ENCODE results near the gene CHCHD4. TPM values are rescaled to one million over a fixed set of nuclear protein-coding genes. Genes with fewer than 3 reads are reported as not detected.
A peak's percentile ranks its signal among the peaks of the same experiment; 100 is the strongest.
"Not testable (repeated sequence)": the region's sequence is repeated elsewhere in the genome, so short reads cannot be mapped to it uniquely, and the experiment has no call there.

Gene CHCHD4
- total RNA-seq, 1 experiment from 2014 or later, result 15.3 TPM

DNA sequence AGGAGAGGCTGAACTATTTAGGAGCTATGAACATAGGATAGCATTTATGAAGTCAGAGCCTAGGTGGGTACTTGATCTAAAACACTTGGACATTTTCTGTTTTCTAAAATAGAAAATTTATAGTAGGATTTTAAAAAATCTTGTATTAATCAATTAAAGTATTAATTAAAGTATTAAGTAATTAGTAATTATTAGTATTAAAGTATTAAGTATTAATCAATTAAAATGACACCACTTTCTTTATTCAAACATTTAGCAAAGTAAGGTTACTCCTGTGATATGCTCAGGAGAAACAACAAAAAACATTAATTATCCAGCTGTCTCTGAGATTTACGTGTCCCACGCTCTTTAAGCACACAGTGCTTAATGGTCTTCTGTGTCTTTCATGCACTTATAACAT lies 32.2 kb downstream of the CHCHD4 start:
- peaks cover 11% of the 10 kb centered on the region; the same call in 1 of the 2 replicates for H3K9me3 ChIP-seq
- DNase-seq, result no peak
- intact Hi-C loops (cut with micrococcal nuclease; ENCODE audit: unreplicated experiment), result no loop called here
- no TSS peak for BruUV-seq (replicated peaks)
- Mint-ChIP-seq H3K4me1 (ENCODE audit: low read depth, unreplicated experiment) (no peaks in the 10 kb centered on the region), H3K27ac (ENCODE audit: unreplicated experiment) (peak overlapping the region; percentile 21), H3K9me3 (ENCODE audit: unreplicated experiment) (peaks cover 32% of the 10 kb centered on the region), H3K27me3 (ENCODE audit: insufficient read depth, unreplicated experiment) (no peaks in the 10 kb centered on the region), H3K36me3 (ENCODE audit: insufficient read depth, unreplicated experiment) (no peaks in the 10 kb centered on the region), H3K4me3 (ENCODE audit: unreplicated experiment) (no peak overlapping the region)
- H3K4me1 ChIP-seq, result peaks cover 6% of the 10 kb centered on the region
- ChIA-PET POLR2A (no interaction called here), CTCF (no interaction called here)
- no peaks in the 10 kb centered on the region for H3K27me3 ChIP-seq (replicated peaks; ENCODE audit: control insufficient read depth, insufficient read depth, low read length)
- TF ChIP-seq, protein P1, sequence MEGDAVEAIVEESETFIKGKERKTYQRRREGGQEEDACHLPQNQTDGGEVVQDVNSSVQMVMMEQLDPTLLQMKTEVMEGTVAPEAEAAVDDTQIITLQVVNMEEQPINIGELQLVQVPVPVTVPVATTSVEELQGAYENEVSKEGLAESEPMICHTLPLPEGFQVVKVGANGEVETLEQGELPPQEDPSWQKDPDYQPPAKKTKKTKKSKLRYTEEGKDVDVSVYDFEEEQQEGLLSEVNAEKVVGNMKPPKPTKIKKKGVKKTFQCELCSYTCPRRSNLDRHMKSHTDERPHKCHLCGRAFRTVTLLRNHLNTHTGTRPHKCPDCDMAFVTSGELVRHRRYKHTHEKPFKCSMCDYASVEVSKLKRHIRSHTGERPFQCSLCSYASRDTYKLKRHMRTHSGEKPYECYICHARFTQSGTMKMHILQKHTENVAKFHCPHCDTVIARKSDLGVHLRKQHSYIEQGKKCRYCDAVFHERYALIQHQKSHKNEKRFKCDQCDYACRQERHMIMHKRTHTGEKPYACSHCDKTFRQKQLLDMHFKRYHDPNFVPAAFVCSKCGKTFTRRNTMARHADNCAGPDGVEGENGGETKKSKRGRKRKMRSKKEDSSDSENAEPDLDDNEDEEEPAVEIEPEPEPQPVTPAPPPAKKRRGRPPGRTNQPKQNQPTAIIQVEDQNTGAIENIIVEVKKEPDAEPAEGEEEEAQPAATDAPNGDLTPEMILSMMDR (IDR thresholded peaks at IDR 0.05; ENCODE audit: insufficient read depth in 1 of 2, low read depth in 1 of 2, low read length in 1 of 2, severe bottlenecking in 1 of 2, unreplicated experiment in 1 of 2), result no peak
- no peak overlapping the region for H3K4me3 ChIP-seq (ENCODE audit: low read depth, low read length)
- no peaks in the 10 kb centered on the region for H3K36me3 ChIP-seq (ENCODE audit: control insufficient read depth, insufficient read depth, low read length)

DNA sequence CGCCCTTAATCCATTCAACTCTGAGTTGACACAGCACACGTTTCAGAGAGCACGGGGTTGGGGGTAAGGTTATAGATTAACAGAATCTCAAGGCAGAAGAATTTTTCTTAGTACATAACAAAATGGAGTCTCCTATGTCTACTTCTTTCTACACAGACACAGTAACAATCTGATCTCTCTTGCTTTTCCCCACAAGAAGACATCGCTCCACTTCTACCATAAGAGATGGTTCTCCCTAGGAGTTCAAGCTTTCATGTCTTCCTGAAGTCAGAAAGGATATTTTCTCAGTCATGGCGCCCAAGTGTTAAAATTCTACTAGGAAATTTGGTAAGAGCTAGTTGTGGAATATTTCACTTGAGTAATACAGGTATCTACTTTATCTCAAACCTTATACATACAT lies 32.7 kb downstream of the CHCHD4 start:
- Mint-ChIP-seq H3K27ac (ENCODE audit: unreplicated experiment) (peak overlapping the region; percentile 21), H3K9me3 (ENCODE audit: unreplicated experiment) (peaks cover 32% of the 10 kb centered on the region)
- intact Hi-C loops (cut with micrococcal nuclease; ENCODE audit: unreplicated experiment); H3K27me3 Mint-ChIP-seq (ENCODE audit: insufficient read depth, unreplicated experiment); H3K4me3 Mint-ChIP-seq (ENCODE audit: unreplicated experiment); H3K4me3 ChIP-seq (ENCODE audit: low read depth, low read length); POLR2A ChIA-PET; H3K4me1 ChIP-seq; H3K27me3 ChIP-seq (replicated peaks; ENCODE audit: control insufficient read depth, insufficient read depth, low read length); H3K36me3 ChIP-seq (ENCODE audit: control insufficient read depth, insufficient read depth, low read length); CTCF ChIA-PET; H3K4me1 Mint-ChIP-seq (ENCODE audit: low read depth, unreplicated experiment); DNase-seq; H3K36me3 Mint-ChIP-seq (ENCODE audit: insufficient read depth, unreplicated experiment); BruUV-seq (replicated peaks): not testable (repeated sequence)
- peaks cover 11% of the 10 kb centered on the region; the same call in 1 of the 2 replicates for H3K9me3 ChIP-seq

DNA sequence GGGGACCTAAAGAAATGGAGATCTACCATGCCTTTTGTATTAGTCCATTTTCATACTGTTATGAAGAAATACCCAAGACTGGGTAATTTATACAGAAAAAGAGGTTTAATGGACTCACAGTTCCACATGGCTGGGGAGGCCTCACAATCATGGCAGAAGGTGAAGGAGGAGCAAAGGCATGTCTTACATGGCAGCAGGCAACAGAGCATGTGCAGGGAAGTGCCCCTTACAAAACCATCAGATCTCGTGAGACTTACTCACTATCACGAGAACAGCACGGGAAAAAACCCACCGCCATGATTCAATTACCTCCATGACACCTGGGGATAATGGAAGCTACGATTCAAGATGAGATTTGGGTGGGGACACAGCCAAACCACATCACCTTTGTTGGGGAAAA lies 37.2 kb downstream of the CHCHD4 start:
- H3K9me3 Mint-ChIP-seq (ENCODE audit: unreplicated experiment), result peaks cover 39% of the 10 kb centered on the region
- H3K9me3 ChIP-seq, result peaks cover 11% of the 10 kb centered on the region; the same call in 1 of the 2 replicates
- H3K36me3 Mint-ChIP-seq (ENCODE audit: insufficient read depth, unreplicated experiment); POLR2A ChIA-PET; H3K27ac Mint-ChIP-seq (ENCODE audit: unreplicated experiment); H3K4me1 Mint-ChIP-seq (ENCODE audit: low read depth, unreplicated experiment); CTCF ChIA-PET; H3K4me1 ChIP-seq; H3K27me3 Mint-ChIP-seq (ENCODE audit: insufficient read depth, unreplicated experiment); BruUV-seq (replicated peaks); intact Hi-C loops (cut with micrococcal nuclease; ENCODE audit: unreplicated experiment); DNase-seq; H3K4me3 Mint-ChIP-seq (ENCODE audit: unreplicated experiment); H3K27me3 ChIP-seq (replicated peaks; ENCODE audit: control insufficient read depth, insufficient read depth, low read length); H3K36me3 ChIP-seq (ENCODE audit: control insufficient read depth, insufficient read depth, low read length); H3K4me3 ChIP-seq (ENCODE audit: low read depth, low read length): not testable (repeated sequence)

DNA sequence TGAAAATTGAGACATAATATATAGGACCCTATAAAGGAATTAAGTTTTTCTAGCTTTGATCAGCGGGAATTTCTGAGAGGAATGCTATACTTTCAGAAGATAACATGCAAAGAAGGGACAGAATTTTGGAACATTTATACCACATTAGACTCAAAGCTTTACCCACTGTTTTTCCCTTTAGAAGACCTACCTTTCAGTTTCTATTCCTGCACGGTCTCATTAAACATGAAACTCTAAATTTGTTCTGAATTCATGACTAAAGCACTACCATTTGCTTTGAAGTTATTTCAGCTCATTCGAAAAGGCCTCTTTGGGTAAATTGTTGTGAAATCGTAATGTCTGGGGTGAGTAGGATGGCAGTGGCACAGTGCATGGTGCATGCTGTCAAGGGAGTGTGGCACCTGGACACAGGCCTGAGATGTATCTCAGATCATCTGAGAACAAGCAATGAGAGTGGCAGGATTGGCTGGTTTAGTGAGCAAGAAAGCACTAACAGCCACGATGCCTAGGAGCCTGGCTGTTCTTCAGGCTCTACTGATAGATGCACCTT lies 42.5 kb downstream of the CHCHD4 start:
- peaks cover 21% of the 10 kb centered on the region for H3K9me3 ChIP-seq
- POLR2A ChIA-PET, result no interaction called here
- H3K4me3 ChIP-seq (ENCODE audit: low read depth, low read length), result no peak overlapping the region
- Mint-ChIP-seq H3K4me1 (ENCODE audit: low read depth, unreplicated experiment) (no peaks in the 10 kb centered on the region), H3K27ac (ENCODE audit: unreplicated experiment) (no peak overlapping the region), H3K27me3 (ENCODE audit: insufficient read depth, unreplicated experiment) (no peaks in the 10 kb centered on the region), H3K9me3 (ENCODE audit: unreplicated experiment) (peaks cover 22% of the 10 kb centered on the region), H3K36me3 (ENCODE audit: insufficient read depth, unreplicated experiment) (no peaks in the 10 kb centered on the region), H3K4me3 (ENCODE audit: unreplicated experiment) (no peak overlapping the region)
- H3K27me3 ChIP-seq (replicated peaks; ENCODE audit: control insufficient read depth, insufficient read depth, low read length), result no peaks in the 10 kb centered on the region
- no peaks in the 10 kb centered on the region for H3K4me1 ChIP-seq
- no peak for DNase-seq
- CTCF ChIA-PET, result no interaction called here
- TF ChIP-seq, protein P1 (IDR thresholded peaks at IDR 0.05; ENCODE audit: insufficient read depth in 1 of 2, low read depth in 1 of 2, low read length in 1 of 2, severe bottlenecking in 1 of 2, unreplicated experiment in 1 of 2), result no peak
- intact Hi-C loops (cut with micrococcal nuclease; ENCODE audit: unreplicated experiment), result no loop called here
- no peaks in the 10 kb centered on the region for H3K36me3 ChIP-seq (ENCODE audit: control insufficient read depth, insufficient read depth, low read length)
- no TSS peak for BruUV-seq (replicated peaks)

All from Caco-2 (cell line).